SW 1271 (cell line): ENCODE results near the gene HSPA12B.
A peak's percentile ranks its signal among the peaks of the same experiment; 100 is the strongest.

ENCODE experiments used
- DNase-seq, 2 experiments: peaks; one replicate each; lab custom pipeline; 2025; lab: John Stamatoyannopoulos, UW

Gene HSPA12B

GRCh38 chr20:3729811-3730540, 2.5 kb upstream of the HSPA12B start:
- no peak for DNase-seq

- no peak for DNase-seq
Observed at GRCh38 chr20:3730803-3731672, 1.4 kb upstream of the HSPA12B start.

GRCh38 chr20:3731944-3732326, 550 bp upstream of the HSPA12B start:
- no peak for DNase-seq

- no peak for DNase-seq
Observed at GRCh38 chr20:3733119-3733995, 872 bp downstream of the HSPA12B start.

- DNase-seq = no peak
Observed at GRCh38 chr20:3734111-3734843, 1.8 kb downstream of the HSPA12B start.

- DNase-seq = no peak
Observed at GRCh38 chr20:3735768-3736167, 3.3 kb downstream of the HSPA12B start.

- no peak for DNase-seq
Observed at GRCh38 chr20:3738111-3739053, 5.9 kb downstream of the HSPA12B start.

DNA sequence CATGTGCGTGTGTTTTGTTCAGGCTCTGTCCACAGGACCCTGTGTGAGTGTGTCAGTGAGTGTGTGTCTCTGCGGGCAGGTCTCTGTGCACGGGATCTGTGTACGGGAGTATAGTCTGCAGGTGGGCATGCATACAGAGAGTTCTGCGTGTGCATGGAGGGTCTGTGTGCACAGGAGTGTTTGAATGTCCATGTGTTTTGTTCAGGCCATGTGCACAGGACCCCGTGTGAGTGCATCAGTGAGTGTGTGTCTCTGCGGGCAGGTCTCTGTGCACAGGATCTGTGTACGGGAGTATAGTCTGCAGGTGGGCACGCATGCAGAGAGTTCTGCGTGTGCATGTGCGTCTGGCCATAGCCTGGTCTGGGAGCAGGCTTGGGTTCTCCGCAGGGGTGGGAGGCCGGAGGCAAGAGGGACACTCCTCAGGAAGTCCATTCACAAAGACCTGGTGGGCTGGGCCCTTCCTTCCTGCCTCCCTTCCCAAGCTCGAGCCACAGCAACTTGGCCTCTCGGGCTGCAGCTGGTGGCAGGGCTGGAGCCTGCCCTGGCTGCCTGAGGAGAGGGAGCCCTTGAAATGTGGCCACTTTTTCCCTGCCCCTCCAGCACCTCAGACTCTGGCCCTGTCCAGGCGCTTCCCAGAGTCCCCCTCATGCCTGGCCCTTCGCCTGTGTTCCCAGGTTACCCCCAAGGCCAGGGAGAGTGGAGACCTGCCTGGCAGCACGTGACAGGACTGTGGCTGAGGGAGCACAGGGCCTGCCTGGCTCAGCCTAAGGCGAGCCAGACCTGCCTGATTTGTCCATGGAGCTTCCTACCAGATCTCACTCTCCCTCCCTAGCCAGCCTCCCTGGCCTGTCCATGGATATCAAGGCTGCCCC, 6.8 kb downstream of the HSPA12B start:
- DNase-seq = no peak

GRCh38 chr20:3739926-3740451, 7.5 kb downstream of the HSPA12B start:
- no peak for DNase-seq

DNA sequence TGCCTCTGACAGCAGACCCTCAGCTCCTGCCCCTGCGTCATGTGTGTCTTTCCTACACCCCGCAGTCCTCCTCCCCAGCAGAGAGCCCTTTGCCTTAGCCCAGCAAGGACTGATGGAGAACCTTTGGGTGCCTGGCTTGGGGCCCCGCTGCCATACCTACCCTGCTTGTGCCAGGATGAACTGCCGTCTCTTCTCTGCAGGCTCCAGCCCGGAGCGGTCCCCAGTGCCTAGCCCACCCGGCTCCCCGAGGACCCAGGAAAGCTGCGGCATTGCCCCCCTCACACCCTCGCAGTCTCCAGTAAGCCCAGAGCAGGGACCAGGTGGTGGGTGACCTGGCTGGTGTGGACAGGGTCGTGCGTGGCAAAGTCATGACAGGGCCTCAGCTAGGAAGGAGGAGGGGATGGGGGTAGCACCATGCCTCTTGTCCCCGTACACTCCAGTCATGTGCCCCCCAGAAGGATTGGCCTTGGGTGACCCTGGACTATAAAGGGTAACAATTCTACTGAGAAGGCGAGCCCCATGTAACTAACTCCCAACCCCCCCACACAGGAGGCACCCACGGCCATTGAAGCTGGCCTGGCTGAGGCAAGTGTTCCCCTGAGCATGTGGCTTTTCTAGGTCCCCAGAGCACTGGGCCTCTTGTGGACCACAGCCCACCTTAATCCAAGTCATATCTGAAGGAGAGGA, 8.3 kb downstream of the HSPA12B start:
- DNase-seq = no peak

- DNase-seq = no peak
Observed at GRCh38 chr20:3741836-3742458, 9.5 kb downstream of the HSPA12B start.

DNA sequence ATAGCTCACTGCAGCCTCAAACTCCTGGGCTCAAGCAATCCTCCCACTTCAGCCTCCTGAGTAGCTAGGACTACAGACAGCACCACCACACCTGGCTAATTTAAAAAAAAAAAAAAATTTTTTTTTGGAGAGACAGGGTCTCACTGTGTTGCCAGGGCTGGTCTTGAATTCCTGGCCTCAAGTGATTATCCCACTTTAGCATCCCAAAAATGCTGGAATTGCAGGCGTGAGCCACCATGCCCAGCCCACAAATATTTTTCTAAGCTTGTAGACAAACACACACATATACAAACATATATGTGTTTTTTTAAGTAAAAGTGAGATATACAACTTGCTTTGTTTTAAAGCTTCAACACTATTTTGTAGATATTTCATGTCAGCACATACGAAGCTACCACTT, 10.8 kb downstream of the HSPA12B start:
- no peak for DNase-seq

- DNase-seq = no peak
Observed at GRCh38 chr20:3744037-3744436, 11.6 kb downstream of the HSPA12B start.

DNA sequence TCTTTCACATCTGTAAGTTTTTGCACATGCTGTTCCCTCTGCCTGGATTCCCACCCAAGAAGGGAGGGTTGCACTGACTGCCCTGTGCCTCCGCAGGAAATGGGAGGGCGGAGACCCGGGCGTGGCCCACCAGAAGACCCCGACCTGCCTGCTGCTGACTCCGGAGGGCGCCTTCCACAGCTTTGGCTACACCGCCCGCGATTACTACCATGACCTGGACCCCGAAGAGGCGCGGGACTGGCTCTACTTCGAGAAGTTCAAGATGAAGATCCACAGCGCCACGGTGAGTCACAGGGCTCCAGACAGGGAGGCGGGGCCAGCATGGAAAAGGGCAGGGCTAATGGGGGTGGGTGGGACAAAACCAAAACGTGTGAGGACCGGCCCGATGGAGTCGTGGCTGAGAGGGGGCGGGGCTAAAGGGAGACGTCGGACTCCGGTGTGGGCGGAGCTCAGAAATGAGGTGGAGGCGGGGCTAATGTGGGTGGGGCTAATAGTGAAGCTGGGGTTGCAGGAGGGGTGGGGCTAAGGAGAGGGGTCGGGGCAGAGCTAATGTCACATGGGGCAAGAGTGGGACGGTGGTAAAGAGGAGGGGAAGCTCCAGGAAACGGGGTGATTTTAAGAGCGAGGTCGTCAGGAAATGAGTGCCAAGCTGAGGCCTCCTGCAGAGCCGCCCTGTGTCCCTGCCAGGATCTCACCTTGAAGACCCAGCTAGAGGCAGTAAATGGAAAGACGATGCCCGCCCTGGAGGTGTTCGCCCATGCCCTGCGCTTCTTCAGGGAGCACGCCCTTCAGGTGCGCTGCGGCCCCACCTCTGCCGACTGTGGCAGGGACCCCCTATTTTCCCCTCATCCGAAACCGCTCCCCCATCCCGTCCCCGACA, 12.6 kb downstream of the HSPA12B start:
- peak in 1 of 2 experiments; percentile 18 for DNase-seq

DNA sequence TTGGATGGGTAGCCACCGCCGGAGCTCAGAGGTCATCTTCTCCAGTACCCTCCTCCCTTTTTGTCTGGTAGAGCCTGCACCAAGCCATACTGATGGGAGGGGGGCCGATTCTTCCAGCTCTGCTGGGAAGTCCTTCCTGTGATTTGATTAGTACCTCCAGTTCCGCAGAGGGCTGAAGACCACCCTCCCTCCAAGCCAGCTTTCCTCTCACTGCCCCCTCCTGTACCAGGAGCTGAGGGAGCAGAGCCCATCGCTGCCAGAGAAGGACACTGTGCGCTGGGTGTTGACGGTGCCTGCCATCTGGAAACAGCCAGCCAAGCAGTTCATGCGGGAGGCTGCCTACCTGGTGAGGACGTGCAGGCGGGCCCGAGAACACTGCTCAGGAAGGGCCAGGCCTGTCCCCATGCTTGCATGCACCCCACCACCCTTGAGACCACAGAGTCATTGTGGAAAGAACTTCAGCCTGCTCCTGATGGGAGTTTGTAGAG, 13.2 kb downstream of the HSPA12B start:
- no peak for DNase-seq

- no peak for DNase-seq
Observed at GRCh38 chr20:3747471-3747870, 15.0 kb downstream of the HSPA12B start.

- DNase-seq = no peak
Observed at GRCh38 chr20:3748073-3748472, 15.6 kb downstream of the HSPA12B start.
